Loucy (cell line): ENCODE data around the gene PBRM1.

Experiments
- H2AFZ ChIP-seq: fragments of 200-600 bp; sonication (generic); 2 replicates; pipeline ENCODE4 v1.6.0; 2016; ENCODE audit warnings: antibody characterized with exemption, mild to moderate bottlenecking, low read length, moderate library complexity
- H3F3A ChIP-seq: fragments of 200-600 bp; 2 replicates; pipeline ENCODE4 v1.6.0; 2016; ENCODE audit warnings: antibody characterized with exemption, low read depth, mild to moderate bottlenecking
- H3K27me3 ChIP-seq: fragments of 200-600 bp; sonication (generic); 2 replicates; pipeline ENCODE4 v1.6.1; 2014; ENCODE audit warnings: low read length, mild to moderate bottlenecking; ENCODE audit not compliant: insufficient read depth, poor library complexity, severe bottlenecking
- H3K36me3 ChIP-seq: fragments of 200-600 bp; sonication (generic); 2 replicates; pipeline ENCODE4 v1.6.1; 2016; ENCODE audit warnings: low read length; ENCODE audit not compliant: insufficient read depth
- H3K4me1 ChIP-seq: fragments of 200-600 bp; sonication (generic); 2 replicates; pipeline ENCODE4 v1.5.1; 2014; ENCODE audit warnings: low read length, mild to moderate bottlenecking; ENCODE audit not compliant: insufficient read depth, poor library complexity, severe bottlenecking
- H3K4me2 ChIP-seq: fragments of 200-600 bp; sonication (generic); 2 replicates; pipeline ENCODE4 v1.6.0; 2014; ENCODE audit warnings: antibody characterized with exemption, low read length, low read depth, mild to moderate bottlenecking; ENCODE audit not compliant: poor library complexity, severe bottlenecking
- H3K4me3 ChIP-seq: fragments of 200-600 bp; sonication (generic); 2 replicates; pipeline ENCODE4 v1.5.1; 2014; ENCODE audit warnings: low read length, mild to moderate bottlenecking, mixed read lengths; ENCODE audit not compliant: poor library complexity, severe bottlenecking
- H3K79me2 ChIP-seq: fragments of 200-600 bp; sonication (generic); 2 replicates; pipeline ENCODE4 v1.6.1; 2014; ENCODE audit warnings: low read length; ENCODE audit not compliant: insufficient read depth
- H3K9ac ChIP-seq: fragments of 200-600 bp; sonication (generic); 2 replicates; pipeline ENCODE4 v1.6.0; 2014; ENCODE audit warnings: mild to moderate bottlenecking, low read depth, low read length, moderate library complexity; ENCODE audit not compliant: poor library complexity, severe bottlenecking
- H3K9me2 ChIP-seq: fragments of 200-600 bp; sonication (generic); replicated peaks from 2 replicates; pipeline ENCODE4 v1.6.1; 2016; ENCODE audit warnings: low read depth, low read length, mixed read lengths
- H3K9me3 ChIP-seq: fragments of 200-600 bp; sonication (generic); 2 replicates; pipeline ENCODE4 v1.6.1; 2014; ENCODE audit warnings: mild to moderate bottlenecking, antibody characterized with exemption, low read length, low read depth; ENCODE audit not compliant: insufficient read depth
- H4K20me1 ChIP-seq: fragments of 200-600 bp; sonication (generic); 2 replicates; pipeline ENCODE4 v1.6.0; 2014; ENCODE audit warnings: antibody characterized with exemption, low read length, mild to moderate bottlenecking; ENCODE audit not compliant: insufficient read depth, poor library complexity, severe bottlenecking
- CTCF ChIP-seq: fragments of 200-600 bp; sonication (generic); conservative IDR thresholded peaks from 2 replicates; pipeline ENCODE4 v1.5.1; 2014; ENCODE audit warnings: mild to moderate bottlenecking, antibody characterized with exemption, low read length
- EZH2phosphoT487 ChIP-seq: fragments of 200-600 bp; IDR thresholded peaks from 2 replicates; pipeline ENCODE4 v1.6.1; 2018; ENCODE audit warnings: antibody characterized with exemption, mild to moderate bottlenecking, moderate library complexity, borderline replicate concordance

Gene PBRM1

DNA sequence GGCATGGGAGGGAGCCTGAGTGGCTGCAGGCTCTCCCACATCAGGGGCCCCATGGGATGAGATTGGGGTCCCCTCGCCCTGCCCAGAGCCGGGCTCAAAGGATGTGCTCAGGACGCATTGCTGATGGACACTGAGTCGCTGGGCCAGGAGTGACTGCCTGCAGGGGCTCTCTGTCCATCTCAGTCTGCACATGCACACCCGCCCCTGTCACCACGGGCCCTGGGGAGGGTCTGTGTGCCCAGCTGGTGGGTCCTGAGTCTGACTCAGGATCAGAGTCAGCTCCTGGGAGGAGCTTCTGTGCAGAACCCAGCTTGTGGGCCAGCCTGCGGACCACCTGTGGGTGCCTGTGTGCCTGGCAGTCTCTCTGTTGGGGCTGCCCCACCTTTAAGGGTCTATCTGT, 172.4 kb downstream of the PBRM1 start:
- Histone ChIP-seq H3K27me3 (no peaks in the 10 kb centered on the region), H3K4me1 (no peaks in the 10 kb centered on the region), H3K4me3 (no peak overlapping the region), H3K36me3 (no peaks in the 10 kb centered on the region), H4K20me1 (no peaks in the 10 kb centered on the region), H3K9me2 (no peaks in the 10 kb centered on the region), H3K79me2 (no peaks in the 10 kb centered on the region), H3K4me2 (no peak overlapping the region), H3F3A (no peaks in the 10 kb centered on the region), H3K9me3 (no peaks in the 10 kb centered on the region), H3K9ac (no peak overlapping the region), H2AFZ (no peak overlapping the region)
- TF ChIP-seq CTCF (no peak), EZH2phosphoT487 (no peak)

DNA sequence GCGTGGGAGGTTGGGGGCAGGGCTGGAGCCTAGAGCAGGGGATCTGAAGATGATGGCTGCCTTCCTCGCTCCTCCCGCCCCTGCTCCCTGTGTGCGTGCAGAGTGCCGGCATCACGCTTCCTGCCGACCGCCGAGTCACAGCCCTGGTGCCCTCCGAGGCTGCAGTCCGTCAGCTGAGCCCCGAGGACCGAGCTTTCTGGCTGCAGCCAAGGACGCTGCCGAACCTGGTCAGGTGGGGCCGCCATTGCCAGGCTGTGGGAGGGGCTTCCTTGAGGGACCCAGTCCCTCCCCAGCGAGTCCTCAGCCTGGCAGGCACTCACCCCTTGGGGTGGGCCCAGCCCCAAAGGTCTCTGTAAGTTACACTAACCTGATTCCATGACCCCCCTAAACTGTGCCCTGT, 173.0 kb downstream of the PBRM1 start:
- Histone ChIP-seq H3K4me1 (no peaks in the 10 kb centered on the region), H3K27me3 (no peaks in the 10 kb centered on the region), H3K79me2 (no peaks in the 10 kb centered on the region), H3K9me3 (no peaks in the 10 kb centered on the region), H3K36me3 (no peaks in the 10 kb centered on the region), H3K9me2 (no peaks in the 10 kb centered on the region), H3F3A (no peaks in the 10 kb centered on the region), H2AFZ (no peak overlapping the region), H4K20me1 (no peaks in the 10 kb centered on the region), H3K9ac (no peak overlapping the region), H3K4me3 (no peak overlapping the region), H3K4me2 (no peak overlapping the region)
- TF ChIP-seq EZH2phosphoT487 (no peak), CTCF (no peak)

GRCh38 chr3:52512105-52512504, 173.6 kb downstream of the PBRM1 start:
- no peaks in the 10 kb centered on the region for H3K79me2 ChIP-seq
- no peak for TF ChIP-seq CTCF
- H3F3A ChIP-seq: no peaks in the 10 kb centered on the region
- H3K4me2 ChIP-seq: no peak overlapping the region
- no peak overlapping the region for H3K9ac ChIP-seq
- no peaks in the 10 kb centered on the region for H3K4me1 ChIP-seq
- no peak overlapping the region for H3K4me3 ChIP-seq
- no peaks in the 10 kb centered on the region for H4K20me1 ChIP-seq
- no peaks in the 10 kb centered on the region for H3K9me2 ChIP-seq
- no peaks in the 10 kb centered on the region for H3K9me3 ChIP-seq
- H2AFZ ChIP-seq: no peak overlapping the region
- H3K36me3 ChIP-seq: no peaks in the 10 kb centered on the region
- H3K27me3 ChIP-seq: no peaks in the 10 kb centered on the region
